ENCODE measurements around the gene OTOA.
"Not testable (repeated sequence)": the region's sequence is repeated elsewhere in the genome, so short reads cannot be mapped to it uniquely, and the experiment has no call there.

The OTOA gene

DNA sequence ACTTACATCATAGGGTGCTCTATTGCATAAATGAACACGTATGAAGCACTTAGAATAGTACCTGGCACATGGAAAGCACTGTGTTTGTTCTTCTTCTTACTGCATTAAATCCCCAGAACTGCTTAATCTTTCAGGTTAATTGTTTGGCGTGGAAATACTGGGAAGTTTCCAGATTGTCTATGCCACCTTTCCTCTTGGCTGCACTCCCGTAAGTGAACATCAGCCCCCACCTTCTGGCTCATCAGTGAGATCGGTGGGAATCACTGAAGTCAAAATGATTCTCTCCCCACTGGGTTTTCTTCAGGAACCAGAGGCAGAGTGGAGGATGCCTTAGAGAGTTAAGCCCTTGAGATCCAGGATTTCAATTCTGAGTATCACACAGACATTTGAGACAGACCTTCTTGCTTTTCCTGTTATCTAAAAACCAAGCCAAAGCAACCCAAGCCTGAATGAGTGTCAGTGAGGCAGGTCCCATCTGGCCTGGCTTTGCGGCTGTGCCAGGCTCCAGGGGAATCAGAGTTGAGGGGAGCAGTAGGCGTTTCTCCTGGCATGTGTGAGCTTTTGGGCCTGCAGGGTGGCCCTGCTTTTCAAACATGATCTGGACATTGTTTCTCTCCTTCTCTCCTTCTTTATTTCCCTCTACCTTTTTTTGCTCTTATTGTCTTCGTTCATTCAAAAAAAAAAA lies 59.1 kb downstream of the OTOA start:
- DNase-seq (ENCODE audit: low read depth, low spot score), result no peak
- no peak overlapping the region for H3K4me3 ChIP-seq (ENCODE audit: low read depth, low read length)
- no peak for TF ChIP-seq CTCF (IDR thresholded peaks at IDR 0.05; ENCODE audit: insufficient read depth, low read length, missing control alignments)
- ChIA-PET POLR2A (no interaction called here), CTCF (interaction anchor here (2.3 kb wide), 1 partner anchor 14 kb away, joined by 10 read pairs; no protein-coding TSS in a partner anchor)

- no peak overlapping the region for H3K4me3 ChIP-seq (ENCODE audit: low read depth, low read length)
- no peak for TF ChIP-seq CTCF (IDR thresholded peaks at IDR 0.05; ENCODE audit: insufficient read depth, low read length, missing control alignments)
- DNase-seq (ENCODE audit: low read depth, low spot score), result no peak
- CTCF ChIA-PET, result interaction anchor here (2.3 kb wide), 1 partner anchor 15 kb away, joined by 10 read pairs; no protein-coding TSS in a partner anchor
- POLR2A ChIA-PET, result no interaction called here
These were observed 59.8 kb downstream of the OTOA start for GRCh38 chr16:21723532-21723931.

DNA sequence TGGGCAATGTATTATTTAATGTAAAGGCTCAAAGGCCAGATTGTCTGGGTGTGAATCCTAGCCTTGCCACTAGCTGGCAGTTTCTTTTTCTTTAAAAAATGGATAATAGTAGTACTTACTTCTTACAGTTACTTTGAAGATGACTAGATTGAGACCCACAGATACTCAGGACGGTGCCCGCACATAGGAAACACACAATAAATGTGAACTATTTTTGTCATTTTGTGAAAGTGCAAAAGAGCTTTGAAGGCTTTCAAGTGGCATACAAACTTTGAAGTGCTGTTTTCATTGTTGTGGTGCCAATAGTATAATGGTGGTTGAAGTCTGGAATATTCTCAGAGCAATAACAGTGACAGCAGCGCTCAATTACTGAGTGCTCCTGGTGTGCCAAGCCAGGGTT lies 63.6 kb downstream of the OTOA start:
- ChIA-PET POLR2A (no interaction called here), CTCF (no interaction called here)
- TF ChIP-seq CTCF (IDR thresholded peaks at IDR 0.05; ENCODE audit: insufficient read depth, low read length, missing control alignments), result no peak
- H3K4me3 ChIP-seq (ENCODE audit: low read depth, low read length), result no peak overlapping the region
- no peak for DNase-seq (ENCODE audit: low read depth, low spot score)

- CTCF ChIA-PET, POLR2A ChIA-PET: not testable (repeated sequence)
These were observed 67.5 kb downstream of the OTOA start for GRCh38 chr16:21731233-21731632.

DNA sequence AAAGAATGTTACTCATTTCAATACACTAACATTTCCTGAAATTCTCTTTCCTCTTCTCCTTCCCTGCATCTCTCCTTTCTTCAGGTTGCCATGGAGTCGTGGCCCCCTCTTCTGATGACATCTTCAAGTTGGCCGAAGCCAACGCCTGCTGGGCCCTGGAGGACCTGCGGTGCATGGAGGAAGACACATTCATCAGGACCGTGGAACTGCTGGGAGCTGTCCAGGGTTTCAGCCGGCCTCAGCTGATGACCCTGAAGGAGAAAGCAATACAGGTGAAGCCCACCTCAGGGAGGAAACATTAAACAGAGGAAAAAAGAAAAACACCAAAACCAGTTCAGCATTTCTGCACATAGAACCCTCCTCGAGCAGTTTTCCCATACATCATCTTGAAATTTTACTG lies 76.9 kb downstream of the OTOA start:
- CTCF ChIA-PET; DNase-seq (ENCODE audit: low read depth, low spot score); H3K4me3 ChIP-seq (ENCODE audit: low read depth, low read length); POLR2A ChIA-PET: not testable (repeated sequence)

More at GRCh38 chr16:21731233-21731632, 67.5 kb downstream of the OTOA start:
- not testable (repeated sequence) for DNase-seq (ENCODE audit: low read depth, low spot score); H3K4me3 ChIP-seq (ENCODE audit: low read depth, low read length)

DNA sequence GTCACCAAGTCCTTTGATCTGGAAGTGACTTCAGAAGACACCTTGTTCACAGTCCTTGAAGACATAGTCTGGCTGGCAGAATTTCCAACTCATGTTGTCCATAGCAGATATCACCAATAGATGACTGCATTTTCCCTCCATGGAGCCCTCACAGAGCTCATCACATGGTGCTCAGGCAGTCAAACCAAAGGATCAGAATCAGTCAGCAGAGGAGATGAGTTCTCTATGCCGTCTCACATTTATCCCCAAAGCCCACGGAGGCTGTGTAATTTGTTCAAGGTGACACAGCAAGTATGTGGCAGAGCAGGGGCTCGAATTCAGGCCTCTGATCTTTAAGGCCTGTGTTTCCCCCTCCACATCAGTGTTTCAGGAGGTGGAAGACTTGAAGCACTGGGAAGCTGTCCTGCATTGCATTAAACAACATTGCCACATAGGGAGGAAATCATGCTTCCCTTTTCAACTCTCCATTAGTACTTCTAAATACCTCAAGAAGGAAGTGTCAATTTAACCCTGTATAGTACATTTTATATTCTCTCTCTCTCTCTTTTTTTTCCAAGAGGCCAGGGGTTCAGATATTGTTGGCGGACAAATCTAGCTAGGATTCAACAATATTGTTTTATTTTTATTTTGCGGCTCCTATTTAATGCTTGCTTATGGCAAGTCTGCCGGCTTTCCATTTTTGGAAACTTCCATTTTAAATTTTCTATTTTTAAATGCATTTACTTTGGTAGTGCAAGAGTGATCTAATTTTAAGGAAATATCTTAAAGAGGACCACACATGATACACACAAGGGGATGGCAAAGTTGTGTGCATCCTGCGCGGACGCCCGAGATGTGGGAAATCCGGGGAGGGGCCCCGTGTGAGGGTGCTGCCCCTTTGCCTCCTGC lies 92.7 kb downstream of the OTOA start:
- DNase-seq (ENCODE audit: low read depth, low spot score); H3K4me3 ChIP-seq (ENCODE audit: low read depth, low read length); CTCF ChIA-PET; POLR2A ChIA-PET: not testable (repeated sequence)

DNA sequence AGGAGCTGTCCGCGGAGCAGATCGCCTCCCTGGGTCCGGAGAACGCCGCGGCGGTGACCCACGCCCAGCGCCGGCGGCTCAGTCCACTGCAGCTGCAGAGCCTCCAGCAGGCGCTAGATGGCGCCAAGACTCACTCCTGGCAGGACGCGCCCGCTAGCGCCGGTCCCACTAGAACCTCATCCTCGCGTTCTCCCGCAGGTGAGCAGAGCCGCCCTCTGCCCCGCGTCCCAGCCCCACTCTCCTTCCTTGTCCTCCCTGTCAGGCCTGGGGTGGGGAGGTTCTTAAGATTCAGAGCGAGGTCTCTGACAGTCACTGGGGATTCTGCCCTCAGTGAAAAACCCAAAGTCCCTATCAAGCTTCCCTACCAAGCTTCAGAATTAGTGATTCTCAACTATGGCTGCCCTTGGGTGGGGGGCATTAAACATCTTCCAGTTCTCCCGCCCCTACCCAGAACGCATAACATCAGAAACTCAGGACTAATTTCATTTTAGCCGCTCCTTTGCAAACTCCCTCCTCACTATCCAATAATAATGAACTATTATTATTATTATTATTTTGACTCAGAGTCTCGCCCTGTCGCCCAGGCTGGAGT lies 93.4 kb downstream of the OTOA start:
- H3K4me3 ChIP-seq (ENCODE audit: low read depth, low read length); DNase-seq (ENCODE audit: low read depth, low spot score); CTCF ChIA-PET; POLR2A ChIA-PET: not testable (repeated sequence)

GRCh38 chr16:21768280-21768679 lies 104.5 kb downstream of the OTOA start:
- H3K4me3 ChIP-seq (ENCODE audit: low read depth, low read length); DNase-seq (ENCODE audit: low read depth, low spot score); POLR2A ChIA-PET; CTCF ChIA-PET: not testable (repeated sequence)

DNA sequence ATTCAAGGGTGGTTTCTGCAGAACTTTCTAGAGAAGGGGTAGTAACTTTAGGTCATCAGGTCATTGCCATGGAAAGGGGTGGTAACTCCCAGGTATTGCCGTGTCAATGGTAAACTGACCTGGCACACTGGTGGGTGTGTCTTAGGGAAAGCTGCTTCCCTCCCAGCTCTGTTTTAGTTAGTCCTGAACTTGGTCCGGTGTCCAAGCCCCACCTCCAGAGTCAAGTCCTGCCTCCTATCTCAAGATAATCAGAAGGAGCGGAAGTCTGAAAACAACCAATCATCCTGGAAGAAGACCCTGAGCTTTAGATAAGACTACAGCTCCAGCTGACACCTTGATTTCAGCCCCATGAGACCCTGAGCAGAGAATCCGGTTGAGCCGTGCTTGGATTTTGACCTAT lies 105.0 kb downstream of the OTOA start:
- POLR2A ChIA-PET; DNase-seq (ENCODE audit: low read depth, low spot score); H3K4me3 ChIP-seq (ENCODE audit: low read depth, low read length); CTCF ChIA-PET: not testable (repeated sequence)

GRCh38 chr16:21769284-21769683 lies 105.5 kb downstream of the OTOA start:
- H3K4me3 ChIP-seq (ENCODE audit: low read depth, low read length); POLR2A ChIA-PET; CTCF ChIA-PET: not testable (repeated sequence)
- DNase-seq (ENCODE audit: low read depth, low spot score), result peak; percentile 36

DNA sequence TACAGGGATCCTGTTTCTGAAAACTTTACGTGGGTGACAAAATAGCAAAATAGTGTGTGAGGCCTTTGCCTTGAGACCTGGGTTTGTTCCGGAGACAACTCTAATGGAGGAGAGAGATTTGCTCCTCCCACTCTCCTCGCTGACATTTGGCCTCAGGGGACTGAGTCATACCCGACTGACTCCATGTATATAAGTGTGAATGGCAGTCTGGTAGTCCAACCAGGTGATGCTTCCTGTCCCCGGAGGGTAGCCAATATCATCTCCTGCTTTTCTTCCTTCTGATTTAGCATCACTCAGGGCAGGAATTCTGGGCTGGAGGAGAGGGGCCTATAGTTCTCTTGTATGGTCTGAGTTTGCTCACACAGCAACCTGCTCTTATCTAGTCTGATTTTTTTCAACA lies 106.8 kb downstream of the OTOA start:
- POLR2A ChIA-PET; H3K4me3 ChIP-seq (ENCODE audit: low read depth, low read length); DNase-seq (ENCODE audit: low read depth, low spot score); CTCF ChIA-PET: not testable (repeated sequence)

- H3K4me3 ChIP-seq (ENCODE audit: low read depth, low read length); POLR2A ChIA-PET; DNase-seq (ENCODE audit: low read depth, low spot score); CTCF ChIA-PET: not testable (repeated sequence)
These were observed 108.9 kb downstream of the OTOA start for GRCh38 chr16:21772547-21773206.

- CTCF ChIA-PET; POLR2A ChIA-PET; H3K4me3 ChIP-seq (ENCODE audit: low read depth, low read length); DNase-seq (ENCODE audit: low read depth, low spot score): not testable (repeated sequence)
These were observed 109.4 kb downstream of the OTOA start for GRCh38 chr16:21773207-21773553.
